GM19099 (cell line): ENCODE results near the gene ZBTB40.

Experiments
- POLR2A ChIP-seq: IDR thresholded peaks from 3 replicates; pipeline ENCODE4 v1.6.1; 2011; ENCODE audit warnings: low read depth; ENCODE audit not compliant: insufficient read length; ENCODE audit errors: extremely low read depth

The ZBTB40 gene

GRCh38 chr1:22540337-22540736 is 88.7 kb downstream of the ZBTB40 start:
- TF ChIP-seq POLR2A, result no peak

GRCh38 chr1:22542886-22543285 is 91.2 kb downstream of the ZBTB40 start:
- no peak for TF ChIP-seq POLR2A

- no peak for TF ChIP-seq POLR2A
These were observed 92.0 kb downstream of the ZBTB40 start for GRCh38 chr1:22543679-22544078.

GRCh38 chr1:22544606-22545005 is 93.0 kb downstream of the ZBTB40 start:
- TF ChIP-seq POLR2A, result no peak

GRCh38 chr1:22545141-22545540 is 93.5 kb downstream of the ZBTB40 start:
- no peak for TF ChIP-seq POLR2A

GRCh38 chr1:22547186-22547817 is 95.7 kb downstream of the ZBTB40 start:
- TF ChIP-seq POLR2A, result no peak

GRCh38 chr1:22547818-22548462 is 96.3 kb downstream of the ZBTB40 start:
- TF ChIP-seq POLR2A, result no peak

GRCh38 chr1:22550021-22550420 is 98.4 kb downstream of the ZBTB40 start:
- no peak for TF ChIP-seq POLR2A

- no peak for TF ChIP-seq POLR2A
These were observed 99.9 kb downstream of the ZBTB40 start for GRCh38 chr1:22551591-22551990.

GRCh38 chr1:22552021-22552420 is 100.4 kb downstream of the ZBTB40 start:
- TF ChIP-seq POLR2A, result no peak

GRCh38 chr1:22553104-22553880 is 101.6 kb downstream of the ZBTB40 start:
- no peak for TF ChIP-seq POLR2A

GRCh38 chr1:22553991-22554522 is 102.4 kb downstream of the ZBTB40 start:
- TF ChIP-seq POLR2A, result no peak

GRCh38 chr1:22555371-22555656 is 103.7 kb downstream of the ZBTB40 start:
- TF ChIP-seq POLR2A, result no peak

GRCh38 chr1:22556391-22557104 is 104.9 kb downstream of the ZBTB40 start:
- TF ChIP-seq POLR2A, result no peak

- TF ChIP-seq POLR2A, result no peak
These were observed 105.8 kb downstream of the ZBTB40 start for GRCh38 chr1:22557341-22557950.
